GM06990 (cell line): ENCODE measurements around the gene SLC10A7.

Experiments used
- DNase-seq: peaks from one replicate; pipeline ENCODE4 v3.0.0-alpha.2; 2011; ENCODE audit not compliant: insufficient read length; ENCODE audit errors: extremely low read depth
- H3K27me3 ChIP-seq: replicated peaks from 2 replicates; pipeline ENCODE4 v1.6.0; 2011; ENCODE audit warnings: low read length; ENCODE audit not compliant: control insufficient read depth, insufficient read depth
- H3K36me3 ChIP-seq: 2 replicates; pipeline ENCODE4 v1.5.1; 2011; ENCODE audit warnings: low read length; ENCODE audit not compliant: control insufficient read depth, insufficient read depth
- H3K4me3 ChIP-seq: replicated peaks from 2 replicates; pipeline ENCODE4 v1.5.1; 2011; ENCODE audit warnings: low read depth, mild to moderate bottlenecking, control low read depth, low read length
- CTCF ChIP-seq: IDR thresholded peaks from 2 replicates; pipeline ENCODE4 v1.5.1; 2011; ENCODE audit warnings: low read length, control low read depth, mild to moderate bottlenecking, inconsistent platforms; ENCODE audit not compliant: insufficient read depth, poor library complexity, severe bottlenecking

The SLC10A7 gene

GRCh38 chr4:146222313-146222712, 299.4 kb downstream of the SLC10A7 start:
- Histone ChIP-seq H3K4me3 (no peak overlapping the region), H3K36me3 (no peaks in the 10 kb centered on the region), H3K27me3 (no peaks in the 10 kb centered on the region)
- TF ChIP-seq CTCF: no peak
- DNase-seq: no peak

GRCh38 chr4:146214238-146214637, 307.5 kb downstream of the SLC10A7 start, which contains the start of gene REELD1:
TSS of gene REELD1 (plus strand) at chr4:146214538. CDS start at chr4:146216953, 2,415 bp downstream.
- no peak for TF ChIP-seq CTCF
- DNase-seq: no peak
- Histone ChIP-seq H3K27me3 (no peaks in the 10 kb centered on the region), H3K4me3 (no peak within 1 kb of the TSS), H3K36me3 (no peaks in the 10 kb centered on the region)

- no peak for TF ChIP-seq CTCF
- no peak overlapping the region for H3K4me3 ChIP-seq
- DNase-seq: no peak
- no peaks in the 10 kb centered on the region for H3K36me3 ChIP-seq
- H3K27me3 ChIP-seq: no peaks in the 10 kb centered on the region
These were observed 309.0 kb downstream of the SLC10A7 start for GRCh38 chr4:146212781-146213180.

GRCh38 chr4:146211440-146211839, 310.3 kb downstream of the SLC10A7 start:
- H3K27me3 ChIP-seq: no peaks in the 10 kb centered on the region

GRCh38 chr4:146210890-146211289, 310.9 kb downstream of the SLC10A7 start:
- H3K4me3 ChIP-seq: no peak overlapping the region
- TF ChIP-seq CTCF: no peak
- DNase-seq: no peak
- no peaks in the 10 kb centered on the region for H3K36me3 ChIP-seq
- H3K27me3 ChIP-seq: no peaks in the 10 kb centered on the region

More at GRCh38 chr4:146211440-146211839, 310.3 kb downstream of the SLC10A7 start:
- TF ChIP-seq CTCF: no peak
- no peak for DNase-seq
- no peaks in the 10 kb centered on the region for H3K36me3 ChIP-seq
- H3K4me3 ChIP-seq: no peak overlapping the region

GRCh38 chr4:146207410-146207809, 314.3 kb downstream of the SLC10A7 start:
- TF ChIP-seq CTCF: no peak
- no peak for DNase-seq
- H3K4me3 ChIP-seq: no peak overlapping the region
- no peaks in the 10 kb centered on the region for H3K36me3 ChIP-seq
- H3K27me3 ChIP-seq: no peaks in the 10 kb centered on the region
